ENCODE results near the gene UVRAG.

- TF ChIP-seq ZNF274 (IDR thresholded peaks at IDR 0.05; ENCODE audit: low read depth, low read length) = no peak
- no peak for TF ChIP-seq YY1 (IDR thresholded peaks at IDR 0.05; ENCODE audit: insufficient read depth, insufficient read length)
- no peak for TF ChIP-seq SUZ12 (IDR thresholded peaks at IDR 0.05; ENCODE audit: extremely low read depth, insufficient read depth, insufficient read length)
These were observed 44.9 kb upstream of the UVRAG start for GRCh38 chr11:75770102-75770501.
